ENCODE data around the gene RIOK3. TPM values are rescaled to one million over a fixed set of nuclear protein-coding genes. Genes with fewer than 3 reads are reported as not detected.

Gene RIOK3
- total RNA-seq, 4 donors from 2014 or later: 85.4 to 219 (median 97.0) TPM

GRCh38 chr18:23529604-23530003 lies 76.5 kb downstream of the RIOK3 start:
- H3K9me3 ChIP-seq: no peaks in the 10 kb centered on the region
- no peak for TF ChIP-seq POLR2AphosphoS5 (IDR thresholded peaks at IDR 0.05)
- WGBS: 85% methylated on average over 3 of the region's 3 CpGs
- H3K4me1 ChIP-seq: peaks cover 3% of the 10 kb centered on the region
- no peak overlapping the region for H3K4me3 ChIP-seq
- H3K27ac ChIP-seq: no peak overlapping the region
- no peak for DNase-seq (ENCODE audit: low spot score in 2 of 2)
- peaks cover 97% of the 10 kb centered on the region for H3K36me3 ChIP-seq
- no peaks in the 10 kb centered on the region for H3K27me3 ChIP-seq

- DNase-seq (ENCODE audit: low spot score in 2 of 2): no peak
Measured at GRCh38 chr18:23530195-23530594, 77.1 kb downstream of the RIOK3 start.

GRCh38 chr18:23531912-23532311 lies 78.8 kb downstream of the RIOK3 start:
- H3K36me3 ChIP-seq: peaks cover 100% of the 10 kb centered on the region

More at GRCh38 chr18:23530195-23530594, 77.1 kb downstream of the RIOK3 start:
- H3K4me1 ChIP-seq: peaks cover 3% of the 10 kb centered on the region
- H3K9me3 ChIP-seq: no peaks in the 10 kb centered on the region
- H3K27ac ChIP-seq: no peak overlapping the region
- peaks cover 100% of the 10 kb centered on the region for H3K36me3 ChIP-seq
- H3K4me3 ChIP-seq: no peak overlapping the region
- no peaks in the 10 kb centered on the region for H3K27me3 ChIP-seq
- TF ChIP-seq EP300 (IDR thresholded peaks at IDR 0.05) (no peak), POLR2A (IDR thresholded peaks at IDR 0.05) (no peak), POLR2AphosphoS5 (IDR thresholded peaks at IDR 0.05) (no peak), CTCF (IDR thresholded peaks at IDR 0.05) (no peak)
- 87% methylated on average over 7 of the region's 7 CpGs for WGBS

More at GRCh38 chr18:23531912-23532311, 78.8 kb downstream of the RIOK3 start:
- no peak for DNase-seq (ENCODE audit: low spot score in 2 of 2)
- 95% methylated on average over 13 of the region's 13 CpGs for WGBS
- H3K27me3 ChIP-seq: no peaks in the 10 kb centered on the region
- TF ChIP-seq POLR2AphosphoS5 (IDR thresholded peaks at IDR 0.05) (no peak), POLR2A (IDR thresholded peaks at IDR 0.05) (no peak)
- H3K4me3 ChIP-seq: no peak overlapping the region
- H3K9me3 ChIP-seq: no peaks in the 10 kb centered on the region
- no peak overlapping the region for H3K27ac ChIP-seq
- peaks cover 3% of the 10 kb centered on the region for H3K4me1 ChIP-seq

Other genes starting within 250 kb of the RIOK3 start
- gene RMC1, start 50.2 kb downstream of the RIOK3 start, total RNA-seq: 10 to 100 TPM; 18.7 to 26.4 (median 23.0) TPM
- 100 to 1,000 TPM in 1 of 4 donors, 10 to 100 TPM in 3; 73.5 to 132 (median 90.3) TPM for gene NPC1, start 133.2 kb downstream of the RIOK3 start, total RNA-seq
- gene ANKRD29, start 209.6 kb downstream of the RIOK3 start, total RNA-seq: 1 to 10 TPM; 1.5 to 9.9 (median 6.2) TPM
- 100 to 1,000 TPM; 233 to 370 (median 253) TPM for gene LAMA3, start 236.2 kb downstream of the RIOK3 start, total RNA-seq

All from suprapubic skin (tissue), 4 donors.